Nephron (organoid): ENCODE results near the gene GKN1.

Source experiments
- H3K27ac Mint-ChIP-seq, 3 experiments: 2 replicates each; pipeline ENCODE4 v1.8.0; 2020; ENCODE audit warnings: mixed read lengths in 3 of 3, mild to moderate bottlenecking in 2 of 3, moderate library complexity in 1 of 3
- H3K27me3 Mint-ChIP-seq: 2 replicates; pipeline ENCODE4 v1.8.0; 2021; ENCODE audit warnings: low read depth, mild to moderate bottlenecking, moderate library complexity, mixed read lengths
- H3K36me3 Mint-ChIP-seq: 2 replicates; pipeline ENCODE4 v1.8.0; 2020; ENCODE audit warnings: low read depth, mixed read lengths
- H3K4me1 Mint-ChIP-seq: 2 replicates; pipeline ENCODE4 v1.8.0; 2020; ENCODE audit warnings: mixed read lengths
- H3K4me3 Mint-ChIP-seq, 3 experiments: 2 replicates each; pipeline ENCODE4 v1.8.0; 2020; ENCODE audit warnings: mild to moderate bottlenecking in 3 of 3, mixed read lengths in 3 of 3, moderate library complexity in 2 of 3
- H3K9me3 Mint-ChIP-seq: 2 replicates; pipeline ENCODE4 v1.8.0; 2020; ENCODE audit warnings: mixed read lengths
- CTCF ChIP-seq, 3 experiments: fragments of 200-600 bp; sonication (generic); IDR thresholded peaks; one replicate each; pipeline ENCODE4 v1.5.0; 2021; ENCODE audit warnings: antibody characterized with exemption in 3 of 3; ENCODE audit not compliant: unreplicated experiment in 3 of 3

The GKN1 gene

GRCh38 chr2:68974251-68974650, at the start of gene GKN1:
Gene GKN1, plus strand, starts transcription at chr2:68974636. Its CDS starts 42 bp downstream, at chr2:68974678.
- Mint-ChIP-seq H3K4me3 (no peak within 1 kb of the TSS), H3K27me3 (no peaks in the 10 kb centered on the region), H3K9me3 (no peaks in the 10 kb centered on the region), H3K4me1 (peaks cover 13% of the 10 kb centered on the region), H3K27ac (no peak within 1 kb of the TSS), H3K36me3 (no peaks in the 10 kb centered on the region)
- TF ChIP-seq CTCF (IDR thresholded peaks at IDR 0.05; ENCODE audit: unreplicated experiment in 3 of 3) = no peak

GRCh38 chr2:68925295-68925896, 49.0 kb upstream of the GKN1 start:
- TF ChIP-seq CTCF (IDR thresholded peaks at IDR 0.05; ENCODE audit: unreplicated experiment in 3 of 3) = peak; percentile 86 to 94 (median 92)
- Mint-ChIP-seq H3K36me3 (no peaks in the 10 kb centered on the region), H3K4me1 (no peaks in the 10 kb centered on the region), H3K27ac (no peak overlapping the region), H3K27me3 (peaks cover 21% of the 10 kb centered on the region), H3K9me3 (no peaks in the 10 kb centered on the region), H3K4me3 (no peak overlapping the region)

GRCh38 chr2:68926796-68927195, 47.6 kb upstream of the GKN1 start:
- no peaks in the 10 kb centered on the region for H3K9me3 Mint-ChIP-seq
- no peak for TF ChIP-seq CTCF (IDR thresholded peaks at IDR 0.05; ENCODE audit: unreplicated experiment in 3 of 3)
- H3K27me3 Mint-ChIP-seq = peaks cover 19% of the 10 kb centered on the region
- no peaks in the 10 kb centered on the region for H3K4me1 Mint-ChIP-seq
- H3K4me3 Mint-ChIP-seq = no peak overlapping the region
- no peak overlapping the region for H3K27ac Mint-ChIP-seq
- no peaks in the 10 kb centered on the region for H3K36me3 Mint-ChIP-seq

- Mint-ChIP-seq H3K4me3 (no peak overlapping the region), H3K27ac (no peak overlapping the region), H3K4me1 (peaks cover 5% of the 10 kb centered on the region), H3K27me3 (peaks cover 14% of the 10 kb centered on the region), H3K36me3 (no peaks in the 10 kb centered on the region), H3K9me3 (no peaks in the 10 kb centered on the region)
- no peak for TF ChIP-seq CTCF (IDR thresholded peaks at IDR 0.05; ENCODE audit: unreplicated experiment in 3 of 3)
Observed at GRCh38 chr2:68931149-68931711, 43.2 kb upstream of the GKN1 start.

- Mint-ChIP-seq H3K27ac (no peak overlapping the region), H3K36me3 (no peaks in the 10 kb centered on the region), H3K4me1 (peaks cover 5% of the 10 kb centered on the region), H3K4me3 (no peak overlapping the region), H3K27me3 (peaks cover 9% of the 10 kb centered on the region), H3K9me3 (no peaks in the 10 kb centered on the region)
- no peak for TF ChIP-seq CTCF (IDR thresholded peaks at IDR 0.05; ENCODE audit: unreplicated experiment in 3 of 3)
Observed at GRCh38 chr2:68931799-68932198, 42.6 kb upstream of the GKN1 start.

GRCh38 chr2:68932402-68932801, 42.0 kb upstream of the GKN1 start:
- Mint-ChIP-seq H3K27me3 (peaks cover 9% of the 10 kb centered on the region), H3K27ac (no peak overlapping the region), H3K4me3 (no peak overlapping the region), H3K36me3 (no peaks in the 10 kb centered on the region), H3K4me1 (peaks cover 5% of the 10 kb centered on the region), H3K9me3 (no peaks in the 10 kb centered on the region)
- TF ChIP-seq CTCF (IDR thresholded peaks at IDR 0.05; ENCODE audit: unreplicated experiment in 3 of 3) = no peak
